Panc1 (cell line): ENCODE data around the gene SH3BP5. TPM values are rescaled to one million over a fixed set of nuclear protein-coding genes. Genes with fewer than 3 reads are reported as not detected.

ENCODE experiments used
- ATAC-seq: fragments of 200-7000 bp; cut with Tn5 transposase; 2 replicates; pipeline ENCODE4 v1.9.1; 2020; ENCODE audit warnings: mild to moderate bottlenecking, moderate library complexity
- BruUV-seq: library from RNA; stranded (reverse); fragments of 400-500 nt; replicated peaks from 2 replicates; lab custom pipeline; 2021; lab: Mats Ljungman, UMichigan
- CTCF ChIA-PET: fragments of 300-600 bp; sonication (Branson Sonifier 250); formaldehyde crosslinking; loops from one replicate; lab custom pipeline; 2022; ENCODE audit warnings: antibody characterized with exemption; lab: Charles Lee
- POLR2A ChIA-PET: fragments of 300-600 bp; sonication (Branson Sonifier 250); formaldehyde crosslinking; loops from one replicate; lab custom pipeline; 2022; ENCODE audit warnings: antibody characterized with exemption; lab: Charles Lee
- DNase-seq: peaks from one replicate; pipeline ENCODE4 v3.0.0-alpha.2; 2010; ENCODE audit warnings: low read depth, low spot score
- H3K27ac ChIP-seq: 2 replicates; pipeline ENCODE4 v1.5.1; 2011; ENCODE audit warnings: mild to moderate bottlenecking, low read length, inconsistent platforms
- H3K27me3 ChIP-seq: fragments of 200-500 bp; sonication (Bioruptor generic); 2 replicates; pipeline ENCODE4 v1.6.0; 2014; ENCODE audit warnings: low read length, inconsistent platforms; ENCODE audit not compliant: control insufficient read depth, insufficient read depth
- H3K36me3 ChIP-seq: fragments of 200-500 bp; sonication (Bioruptor generic); 2 replicates; pipeline ENCODE4 v1.5.1; 2014; ENCODE audit warnings: inconsistent platforms, mild to moderate bottlenecking, low read length, moderate library complexity; ENCODE audit not compliant: control insufficient read depth, insufficient read depth
- H3K4me1 ChIP-seq: 2 replicates; pipeline ENCODE4 v1.5.1; 2011; ENCODE audit warnings: inconsistent platforms, mild to moderate bottlenecking, low read length, moderate library complexity; ENCODE audit not compliant: control insufficient read depth, insufficient read depth
- H3K4me3 ChIP-seq, 2 experiments: 2 replicates each; pipeline ENCODE4 v1.5.1; 2011 to 2012; ENCODE audit warnings: low read depth in 2 of 2, low read length in 2 of 2, mild to moderate bottlenecking in 2 of 2, inconsistent platforms in 1 of 2, moderate library complexity in 1 of 2
- H3K9me3 ChIP-seq: fragments of 200-500 bp; sonication (Bioruptor generic); 2 replicates; pipeline ENCODE4 v1.5.1; 2014; ENCODE audit warnings: low read depth, mild to moderate bottlenecking, inconsistent platforms, low read length, moderate library complexity; ENCODE audit not compliant: control insufficient read depth, insufficient read depth
- POLR2AphosphoS5 ChIP-seq: IDR thresholded peaks from 2 replicates; pipeline ENCODE4 v1.6.1; 2012; ENCODE audit warnings: mild to moderate bottlenecking, low read depth, low read length, moderate library complexity
- REST ChIP-seq, 2 experiments: IDR thresholded peaks; 2 replicates each; pipeline ENCODE4 v1.6.1; 2011 to 2012; ENCODE audit warnings: low read depth in 2 of 2, control low read depth in 1 of 2, low read length in 1 of 2, mild to moderate bottlenecking in 1 of 2, moderate library complexity in 1 of 2; ENCODE audit not compliant: insufficient read depth in 1 of 2
- SIN3A ChIP-seq: IDR thresholded peaks from 2 replicates; pipeline ENCODE4 v1.6.1; 2012; ENCODE audit warnings: low read depth, mild to moderate bottlenecking, low read length, moderate library complexity, borderline replicate concordance; ENCODE audit not compliant: insufficient read depth
- TCF7L2 ChIP-seq: IDR thresholded peaks from 2 replicates; pipeline ENCODE4 v1.6.1; 2011; ENCODE audit warnings: mild to moderate bottlenecking, low read depth, low read length, inconsistent platforms
- in situ Hi-C: cut with HindIII; loops from 2 replicates; pipeline ENCODE4 v1.10.0; 2016; ENCODE audit warnings: low sequenced_read_pairs, low pct_unique_long_range_greater_than_20kb
- intact Hi-C: fragments of 100-400 bp; cut with micrococcal nuclease; formaldehyde crosslinking; loops from one replicate; pipeline ENCODE4 v1.10.0; 2022; ENCODE audit not compliant: unreplicated experiment
- total RNA-seq: library from RNA; stranded (reverse); gene quantifications from one replicate; pipeline ENCODE4 v1.2.1, GENCODE V29; 2021; ENCODE audit not compliant: unreplicated experiment
- TF ChIP-seq, protein P1 (sequence below): fragments of 450-650 bp; IDR thresholded peaks from 2 replicates; pipeline ENCODE4 v1.5.1; 2017; ENCODE audit warnings: mild to moderate bottlenecking

The SH3BP5 gene
- total RNA-seq, 1 experiment from 2014 or later = 12.0 TPM

DNA sequence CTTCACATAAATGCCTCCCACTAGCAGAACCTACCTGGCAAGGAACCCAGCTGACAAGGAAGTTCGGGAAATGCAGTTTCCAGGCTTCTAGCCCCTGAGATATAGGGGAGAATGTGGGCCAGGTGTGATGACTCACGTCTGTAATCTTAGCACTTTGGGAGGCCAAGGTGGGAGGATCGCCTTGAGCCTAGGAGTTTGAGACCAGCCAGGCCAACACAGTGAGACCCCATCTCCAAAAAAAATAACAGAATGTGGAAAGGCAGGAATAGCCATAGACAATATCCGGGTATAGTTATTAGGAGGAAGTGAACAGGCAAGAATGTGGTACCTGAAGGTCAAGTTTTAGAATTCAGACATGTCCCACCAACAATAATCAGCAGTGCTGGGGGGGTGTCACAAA is 40.5 kb upstream of the SH3BP5 start:
- ATAC-seq (no peak), DNase-seq (no peak)
- in situ Hi-C loops = no loop called here
- no TSS peak for BruUV-seq
- Histone ChIP-seq H3K4me3 (no peak overlapping the region), H3K4me1 (no peaks in the 10 kb centered on the region), H3K36me3 (no peaks in the 10 kb centered on the region), H3K27ac (no peak overlapping the region), H3K9me3 (no peaks in the 10 kb centered on the region), H3K27me3 (no peaks in the 10 kb centered on the region)
- CTCF ChIA-PET = no interaction called here
- intact Hi-C loops = no loop called here
- TF ChIP-seq, protein P1, sequence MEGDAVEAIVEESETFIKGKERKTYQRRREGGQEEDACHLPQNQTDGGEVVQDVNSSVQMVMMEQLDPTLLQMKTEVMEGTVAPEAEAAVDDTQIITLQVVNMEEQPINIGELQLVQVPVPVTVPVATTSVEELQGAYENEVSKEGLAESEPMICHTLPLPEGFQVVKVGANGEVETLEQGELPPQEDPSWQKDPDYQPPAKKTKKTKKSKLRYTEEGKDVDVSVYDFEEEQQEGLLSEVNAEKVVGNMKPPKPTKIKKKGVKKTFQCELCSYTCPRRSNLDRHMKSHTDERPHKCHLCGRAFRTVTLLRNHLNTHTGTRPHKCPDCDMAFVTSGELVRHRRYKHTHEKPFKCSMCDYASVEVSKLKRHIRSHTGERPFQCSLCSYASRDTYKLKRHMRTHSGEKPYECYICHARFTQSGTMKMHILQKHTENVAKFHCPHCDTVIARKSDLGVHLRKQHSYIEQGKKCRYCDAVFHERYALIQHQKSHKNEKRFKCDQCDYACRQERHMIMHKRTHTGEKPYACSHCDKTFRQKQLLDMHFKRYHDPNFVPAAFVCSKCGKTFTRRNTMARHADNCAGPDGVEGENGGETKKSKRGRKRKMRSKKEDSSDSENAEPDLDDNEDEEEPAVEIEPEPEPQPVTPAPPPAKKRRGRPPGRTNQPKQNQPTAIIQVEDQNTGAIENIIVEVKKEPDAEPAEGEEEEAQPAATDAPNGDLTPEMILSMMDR = no peak
- TF ChIP-seq REST (IDR thresholded peaks at IDR 0.05; ENCODE audit: insufficient read depth in 1 of 2, low read depth in 2 of 2, low read length in 1 of 2) (no peak), POLR2AphosphoS5 (no peak), TCF7L2 (no peak), SIN3A (no peak)
- POLR2A ChIA-PET = no interaction called here

GRCh38 chr3:15368561-15369135 is 36.3 kb upstream of the SH3BP5 start:
- in situ Hi-C loops = no loop called here
- Histone ChIP-seq H3K4me3 (no peak overlapping the region), H3K36me3 (no peaks in the 10 kb centered on the region), H3K4me1 (no peaks in the 10 kb centered on the region; the same call in 1 of the 2 replicates), H3K27me3 (no peaks in the 10 kb centered on the region), H3K9me3 (no peaks in the 10 kb centered on the region), H3K27ac (no peak overlapping the region)
- CTCF ChIA-PET = no interaction called here
- POLR2A ChIA-PET = no interaction called here
- intact Hi-C loops = no loop called here
- DNase-seq (no peak), ATAC-seq (no peak)
- TF ChIP-seq TCF7L2 (no peak), REST (IDR thresholded peaks at IDR 0.05; ENCODE audit: insufficient read depth in 1 of 2, low read depth in 2 of 2, low read length in 1 of 2) (no peak), SIN3A (no peak), POLR2AphosphoS5 (no peak)
- TF ChIP-seq, protein P1 = no peak
- no TSS peak for BruUV-seq
